ENCODE measurements around the gene MAP3K14. TPM values are rescaled to one million over a fixed set of nuclear protein-coding genes. Genes with fewer than 3 reads are reported as not detected.
A peak's percentile ranks its signal among the peaks of the same experiment; 100 is the strongest.
"Not testable (repeated sequence)": the region's sequence is repeated elsewhere in the genome, so short reads cannot be mapped to it uniquely, and the experiment has no call there.

Gene MAP3K14
- total RNA-seq, 2 experiments from 2014 or later = 25.9 to 33.7 TPM

DNA sequence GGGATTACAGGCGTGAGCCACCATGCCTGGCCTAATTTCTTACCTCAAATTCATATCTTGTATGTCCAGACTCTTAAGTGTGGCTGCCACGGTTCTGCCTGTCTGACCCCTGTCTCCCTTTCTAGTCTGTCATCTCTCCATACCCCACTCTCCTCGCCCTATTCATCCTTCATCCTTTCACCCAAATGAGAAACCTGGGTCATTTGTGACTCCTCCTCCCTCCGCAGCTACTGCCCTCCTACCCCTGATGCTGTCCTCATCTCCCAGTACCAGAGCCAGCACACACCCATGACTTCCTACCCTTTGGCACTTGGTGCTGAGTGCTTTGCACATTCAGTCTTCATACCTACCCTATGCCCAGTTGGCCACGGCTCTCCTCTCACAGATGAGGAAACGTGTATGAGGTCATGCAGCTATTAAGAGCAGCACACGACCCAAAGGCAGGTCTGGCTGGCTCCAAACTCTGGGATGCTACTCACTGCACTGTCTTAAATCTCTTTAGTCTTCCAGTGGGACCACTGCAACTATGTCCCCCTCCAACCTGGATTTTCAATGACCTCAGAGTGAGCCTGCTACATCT is 56.5 kb downstream of the MAP3K14 start:
- Mint-ChIP-seq H3K4me3 (no peak overlapping the region), H3K27me3 (no peaks in the 10 kb centered on the region), H3K36me3 (peaks cover 9% of the 10 kb centered on the region), H3K4me1 (peaks cover 28% of the 10 kb centered on the region), H3K27ac (peak overlapping the region; percentile 92), H3K9me3 (no peaks in the 10 kb centered on the region)
- ATAC-seq (ENCODE audit: low read depth) (no peak), DNase-seq (no peak)
- POLR2A ChIA-PET = interaction anchor here (0.7 to 1.4 kb wide), 4 partner anchors 12 to 83 kb away, joined by 5 to 15 read pairs (median 6); no protein-coding TSS in a partner anchor

GRCh38 chr17:45258981-45259380 is 57.8 kb downstream of the MAP3K14 start:
- peaks cover 37% of the 10 kb centered on the region for H3K4me1 Mint-ChIP-seq
- H3K9me3 Mint-ChIP-seq = no peaks in the 10 kb centered on the region
- no peak for ATAC-seq (ENCODE audit: low read depth)
- POLR2A ChIA-PET = interaction anchor here (1.6 to 2.2 kb wide), 2 partner anchors 11 to 111 kb away, joined by 6 to 17 read pairs; partner anchors contain the start of gene HEXIM1
- H3K4me3 Mint-ChIP-seq = no peak overlapping the region
- peaks cover 11% of the 10 kb centered on the region for H3K36me3 Mint-ChIP-seq
- no peaks in the 10 kb centered on the region for H3K27me3 Mint-ChIP-seq
- DNase-seq = no peak
- no peak overlapping the region for H3K27ac Mint-ChIP-seq

DNA sequence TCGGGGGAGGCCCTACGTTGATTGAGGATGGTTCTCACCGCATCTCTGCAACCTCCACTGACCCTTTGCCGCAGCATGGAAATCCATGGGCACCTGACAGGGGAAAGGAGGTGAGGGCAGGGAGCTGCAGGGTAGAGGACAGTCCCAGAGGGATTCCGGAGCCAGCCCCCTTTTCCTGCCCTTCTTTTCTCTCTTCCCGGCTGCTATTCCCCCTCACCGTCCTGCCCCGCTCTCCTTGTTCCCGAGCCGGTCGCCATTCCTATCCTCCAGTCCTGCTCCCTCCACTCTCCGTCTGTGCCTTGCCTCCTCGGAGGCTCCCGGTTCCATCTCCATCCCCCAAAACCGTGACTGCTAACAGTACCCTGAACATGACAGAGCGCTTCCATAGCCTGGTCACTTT is 59.7 kb downstream of the MAP3K14 start:
- ATAC-seq (ENCODE audit: low read depth) = no peak
- POLR2A ChIA-PET = interaction anchor here (0.5 to 3.8 kb wide), 5 partner anchors 9 to 310 kb away, joined by 3 to 14 read pairs (median 7); no protein-coding TSS in a partner anchor
- peak overlapping the region; percentile 11 for H3K27ac Mint-ChIP-seq
- no peak for DNase-seq
- peaks cover 7% of the 10 kb centered on the region for H3K36me3 Mint-ChIP-seq
- H3K4me1 Mint-ChIP-seq = peaks cover 46% of the 10 kb centered on the region
- H3K9me3 Mint-ChIP-seq = no peaks in the 10 kb centered on the region
- no peaks in the 10 kb centered on the region for H3K27me3 Mint-ChIP-seq
- peak overlapping the region; percentile 43 for H3K4me3 Mint-ChIP-seq

- no peaks in the 10 kb centered on the region for H3K9me3 Mint-ChIP-seq
- no peak for DNase-seq
These were observed 60.5 kb downstream of the MAP3K14 start for GRCh38 chr17:45256114-45256966.

DNA sequence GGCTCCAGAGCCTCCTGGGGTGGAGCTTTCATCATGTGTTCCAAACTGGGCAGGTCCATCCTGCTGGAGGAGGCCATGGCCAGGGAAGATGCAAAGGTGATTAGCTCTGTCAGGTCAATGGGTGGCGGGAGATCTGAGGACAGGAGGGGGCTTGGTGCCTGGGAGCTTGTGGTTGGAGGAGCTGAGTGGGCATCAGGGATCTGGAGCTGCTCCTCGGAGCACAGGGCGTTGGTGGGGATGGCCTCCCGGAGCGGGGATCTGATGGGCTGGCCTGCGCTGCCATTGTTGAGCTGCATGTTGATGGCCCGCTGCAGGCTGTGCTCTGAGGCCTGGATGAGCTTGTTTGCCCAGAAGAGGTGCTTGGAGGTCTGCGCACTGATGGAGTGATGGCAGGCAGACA is 61.5 kb downstream of the MAP3K14 start:
- H3K36me3 Mint-ChIP-seq = peaks cover 13% of the 10 kb centered on the region
- H3K9me3 Mint-ChIP-seq = no peaks in the 10 kb centered on the region
- peaks cover 43% of the 10 kb centered on the region for H3K4me1 Mint-ChIP-seq
- H3K4me3 Mint-ChIP-seq = no peak overlapping the region
- DNase-seq (no peak), ATAC-seq (ENCODE audit: low read depth) (no peak)
- POLR2A ChIA-PET = interaction anchor here (1.1 to 3.8 kb wide), 5 partner anchors 8 to 62 kb away, joined by 3 to 14 read pairs (median 4); partner anchors contain the start of gene MAP3K14
- no peaks in the 10 kb centered on the region for H3K27me3 Mint-ChIP-seq
- H3K27ac Mint-ChIP-seq = peak overlapping the region; percentile 73

More at GRCh38 chr17:45256114-45256966, 60.5 kb downstream of the MAP3K14 start:
- Mint-ChIP-seq H3K4me3 (peak overlapping the region; percentile 67), H3K4me1 (peaks cover 48% of the 10 kb centered on the region), H3K36me3 (peaks cover 7% of the 10 kb centered on the region), H3K27me3 (no peaks in the 10 kb centered on the region), H3K27ac (peak overlapping the region; percentile 77)
- ATAC-seq (ENCODE audit: low read depth) = peak; percentile 34
- POLR2A ChIA-PET = interaction anchor here (0.5 to 3.8 kb wide), 6 partner anchors 9 to 310 kb away, joined by 3 to 14 read pairs (median 6); no protein-coding TSS in a partner anchor

GRCh38 chr17:45253879-45254278 is 62.9 kb downstream of the MAP3K14 start:
- Mint-ChIP-seq H3K27me3 (no peaks in the 10 kb centered on the region), H3K4me1 (peaks cover 49% of the 10 kb centered on the region), H3K4me3 (no peak overlapping the region), H3K9me3 (no peaks in the 10 kb centered on the region), H3K27ac (peak overlapping the region; percentile 52), H3K36me3 (peaks cover 21% of the 10 kb centered on the region)
- POLR2A ChIA-PET = interaction anchor here (0.8 to 3.8 kb wide), 3 partner anchors 24 to 32 kb away, joined by 3 to 12 read pairs (median 5); partner anchors contain the start of gene FMNL1
- no peak for ATAC-seq (ENCODE audit: low read depth)
- no peak for DNase-seq

DNA sequence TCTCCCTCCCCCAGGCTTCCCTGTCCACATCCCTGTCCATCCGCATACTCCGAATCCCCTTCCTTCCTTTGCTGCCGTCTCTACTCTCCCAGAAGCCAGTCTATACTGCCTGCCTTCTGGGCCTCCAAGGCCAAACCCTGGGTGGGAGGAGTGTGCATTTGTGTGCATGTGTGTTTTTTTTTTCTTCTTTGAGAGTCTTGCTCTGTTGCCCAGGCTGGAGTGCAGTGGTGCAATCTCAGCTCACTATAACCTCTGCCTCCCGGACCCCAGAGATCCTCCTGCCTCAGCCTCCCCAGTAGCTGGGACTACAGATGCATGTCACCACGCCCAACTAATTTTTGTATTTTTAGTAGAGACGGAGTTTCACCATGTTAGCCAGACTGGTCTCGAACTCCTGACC is 63.6 kb downstream of the MAP3K14 start:
- H3K9me3 Mint-ChIP-seq; H3K27me3 Mint-ChIP-seq; H3K4me3 Mint-ChIP-seq; ATAC-seq (ENCODE audit: low read depth); DNase-seq: not testable (repeated sequence)
- Mint-ChIP-seq H3K4me1 (peaks cover 55% of the 10 kb centered on the region), H3K27ac (peak overlapping the region; percentile 52), H3K36me3 (peaks cover 23% of the 10 kb centered on the region)
- POLR2A ChIA-PET = interaction anchor here (1.9 to 3.8 kb wide), 2 partner anchors 24 to 27 kb away, joined by 5 to 12 read pairs; no protein-coding TSS in a partner anchor

- no peak for ATAC-seq (ENCODE audit: low read depth)
- Mint-ChIP-seq H3K27ac (no peak overlapping the region), H3K36me3 (peaks cover 22% of the 10 kb centered on the region), H3K9me3 (no peaks in the 10 kb centered on the region), H3K4me3 (no peak overlapping the region), H3K27me3 (no peaks in the 10 kb centered on the region), H3K4me1 (peaks cover 57% of the 10 kb centered on the region)
- DNase-seq = no peak
- POLR2A ChIA-PET = interaction anchor here (0.8 to 9.4 kb wide), 2 partner anchors 22 to 137 kb away, joined by 7 to 91 read pairs; no protein-coding TSS in a partner anchor
These were observed 64.9 kb downstream of the MAP3K14 start for GRCh38 chr17:45251931-45252330.

DNA sequence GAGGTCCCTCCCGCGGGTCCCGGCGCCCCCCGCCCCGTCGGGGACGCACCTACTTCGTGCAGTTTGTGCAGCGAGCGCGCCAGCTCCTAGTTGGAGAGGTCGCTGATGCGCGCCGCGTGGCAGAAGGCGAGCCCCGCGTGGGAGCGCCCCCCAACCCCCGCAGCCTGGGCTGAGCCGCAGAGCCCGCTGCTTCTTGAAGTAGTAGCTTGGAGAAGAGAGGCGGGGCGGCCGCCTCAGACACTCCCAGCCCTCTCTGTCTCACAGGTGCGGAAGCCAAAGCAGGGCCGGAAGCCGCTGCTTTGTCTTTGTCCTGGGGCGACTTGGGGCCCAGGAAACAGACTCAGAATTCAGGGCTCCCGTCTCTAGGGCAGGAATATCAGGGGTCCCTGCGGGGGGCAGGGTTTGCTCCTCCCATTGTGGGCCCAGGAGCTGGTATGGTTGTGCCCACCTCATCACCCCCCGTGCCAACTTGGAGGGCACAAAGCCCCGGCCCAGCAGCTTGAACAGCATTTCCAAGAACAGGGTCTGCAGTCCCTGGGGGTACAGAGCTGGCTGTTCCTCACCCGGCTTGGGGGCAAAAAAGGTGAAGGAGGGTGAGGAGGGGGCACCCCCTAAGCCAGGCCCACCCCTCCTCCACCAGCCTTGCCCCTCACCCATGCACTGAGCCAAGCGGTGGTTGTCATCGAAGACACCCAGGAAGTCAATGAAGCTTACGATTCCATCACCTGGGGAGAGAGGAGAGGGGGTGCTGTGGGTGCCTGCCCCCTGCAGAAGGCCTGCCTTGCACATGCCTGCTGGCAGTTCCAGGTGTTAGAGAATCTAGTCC is 68.5 kb downstream of the MAP3K14 start:
- H3K9me3 Mint-ChIP-seq = no peaks in the 10 kb centered on the region
- ATAC-seq (ENCODE audit: low read depth) = peak; percentile 81
- peak overlapping the region; percentile 96 for H3K27ac Mint-ChIP-seq
- DNase-seq = peak; percentile 84
- H3K27me3 Mint-ChIP-seq = no peaks in the 10 kb centered on the region
- POLR2A ChIA-PET = interaction anchor here (0.5 to 9.4 kb wide), 25 partner anchors 8 to 184 kb away, joined by 3 to 187 read pairs (median 6); partner anchors contain the start of genes ACBD4, ARHGAP27, FMNL1 and HEXIM1
- peaks cover 53% of the 10 kb centered on the region for H3K4me1 Mint-ChIP-seq
- peak overlapping the region; percentile 92 for H3K4me3 Mint-ChIP-seq
- peaks cover 25% of the 10 kb centered on the region for H3K36me3 Mint-ChIP-seq

GRCh38 chr17:45247429-45248131 is 69.2 kb downstream of the MAP3K14 start:
- POLR2A ChIA-PET = interaction anchor here (0.6 to 9.4 kb wide), 21 partner anchors 9 to 185 kb away, joined by 3 to 187 read pairs (median 8); partner anchors contain the start of genes ARHGAP27, FMNL1, HEXIM1 and HEXIM2
- Mint-ChIP-seq H3K9me3 (no peaks in the 10 kb centered on the region), H3K4me1 (peaks cover 47% of the 10 kb centered on the region), H3K4me3 (peak overlapping the region; percentile 92), H3K27me3 (no peaks in the 10 kb centered on the region), H3K36me3 (peaks cover 25% of the 10 kb centered on the region), H3K27ac (peak overlapping the region; percentile 97)
- DNase-seq = peak; percentile 98
- ATAC-seq (ENCODE audit: low read depth) = peak; percentile 81

- POLR2A ChIA-PET = interaction anchor here (0.6 to 9.4 kb wide), 10 partner anchors 9 to 98 kb away, joined by 3 to 187 read pairs (median 22); partner anchors contain the start of genes FMNL1, HEXIM1 and MAP3K14
- H3K36me3 Mint-ChIP-seq = peaks cover 28% of the 10 kb centered on the region
- ATAC-seq (ENCODE audit: low read depth) (no peak), DNase-seq (no peak)
- H3K4me3 Mint-ChIP-seq = peak overlapping the region; percentile 92
- H3K27ac Mint-ChIP-seq = peak overlapping the region; percentile 97
- no peaks in the 10 kb centered on the region for H3K27me3 Mint-ChIP-seq
- no peaks in the 10 kb centered on the region for H3K9me3 Mint-ChIP-seq
- peaks cover 42% of the 10 kb centered on the region for H3K4me1 Mint-ChIP-seq
These were observed 69.9 kb downstream of the MAP3K14 start for GRCh38 chr17:45246861-45247428.
